Neural cell (in vitro differentiated cells): ENCODE measurements around the gene URB1.

Experiments used
- CTCF ChIP-seq: fragments of 450-650 bp; IDR thresholded peaks from 2 replicates; pipeline ENCODE4 v1.5.1; 2014; ENCODE audit warnings: antibody characterized with exemption, mild to moderate bottlenecking, moderate library complexity; ENCODE audit not compliant: poor library complexity, severe bottlenecking
- EP300 ChIP-seq: fragments of 450-650 bp; conservative IDR thresholded peaks from 2 replicates; pipeline ENCODE4 v1.6.1; 2014; ENCODE audit warnings: antibody characterized with exemption, mild to moderate bottlenecking, moderate library complexity; ENCODE audit not compliant: poor library complexity, severe bottlenecking
- EZH2 ChIP-seq: fragments of 200-600, 300-800 bp; shearing (Covaris generic), sonication (generic); IDR thresholded peaks from 2 replicates; pipeline ENCODE4 v1.6.1; 2014; ENCODE audit warnings: antibody characterized with exemption, low read length, borderline replicate concordance, mild to moderate bottlenecking; ENCODE audit not compliant: insufficient read depth, poor library complexity, severe bottlenecking
- MXI1 ChIP-seq: fragments of 450-650 bp; conservative IDR thresholded peaks from 2 replicates; pipeline ENCODE4 v1.6.1; 2014; ENCODE audit warnings: antibody characterized with exemption, mild to moderate bottlenecking; ENCODE audit not compliant: poor library complexity, severe bottlenecking
- POLR2AphosphoS5 ChIP-seq: IDR thresholded peaks from 2 replicates; pipeline ENCODE4 v1.6.1; 2012
- RAD21 ChIP-seq: fragments of 450-650 bp; conservative IDR thresholded peaks from 2 replicates; pipeline ENCODE4 v1.6.1; 2014; ENCODE audit warnings: antibody characterized with exemption, mild to moderate bottlenecking, moderate library complexity
- SMC3 ChIP-seq: fragments of 450-650 bp; conservative IDR thresholded peaks from 2 replicates; pipeline ENCODE4 v1.6.1; 2014; ENCODE audit warnings: antibody characterized with exemption, mild to moderate bottlenecking, moderate library complexity; ENCODE audit not compliant: poor library complexity
- TF ChIP-seq, protein P1 (sequence below): IDR thresholded peaks from 2 replicates; pipeline ENCODE4 v1.6.1; 2012; ENCODE audit warnings: borderline replicate concordance

DNA sequence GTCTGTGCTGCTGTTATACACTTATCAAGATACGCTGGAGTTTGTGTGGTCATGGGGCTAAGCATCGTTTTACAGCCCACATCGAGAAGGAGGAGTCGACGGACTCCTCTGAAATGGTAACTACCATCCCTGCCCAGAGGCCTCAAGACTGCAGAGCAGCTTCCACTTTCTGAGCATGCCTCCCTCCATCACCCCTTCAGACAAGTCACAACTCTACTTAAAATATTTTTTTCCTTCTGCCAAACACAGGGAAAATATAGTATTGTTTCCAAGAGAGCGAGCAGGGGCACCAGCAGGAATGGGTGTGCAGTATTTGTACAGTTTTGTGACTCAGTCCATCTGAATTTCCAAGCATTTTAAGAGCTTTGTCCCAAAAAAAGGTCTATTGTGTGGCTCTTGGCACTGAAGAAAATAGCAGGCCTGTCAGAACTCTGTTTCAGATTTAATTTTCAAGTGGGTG is 33.8 kb upstream of the URB1 start:
- TF ChIP-seq MXI1 (no peak), EP300 (no peak), CTCF (no peak), POLR2AphosphoS5 (no peak), SMC3 (no peak), EZH2 (no peak), RAD21 (no peak)
- TF ChIP-seq, protein P1, sequence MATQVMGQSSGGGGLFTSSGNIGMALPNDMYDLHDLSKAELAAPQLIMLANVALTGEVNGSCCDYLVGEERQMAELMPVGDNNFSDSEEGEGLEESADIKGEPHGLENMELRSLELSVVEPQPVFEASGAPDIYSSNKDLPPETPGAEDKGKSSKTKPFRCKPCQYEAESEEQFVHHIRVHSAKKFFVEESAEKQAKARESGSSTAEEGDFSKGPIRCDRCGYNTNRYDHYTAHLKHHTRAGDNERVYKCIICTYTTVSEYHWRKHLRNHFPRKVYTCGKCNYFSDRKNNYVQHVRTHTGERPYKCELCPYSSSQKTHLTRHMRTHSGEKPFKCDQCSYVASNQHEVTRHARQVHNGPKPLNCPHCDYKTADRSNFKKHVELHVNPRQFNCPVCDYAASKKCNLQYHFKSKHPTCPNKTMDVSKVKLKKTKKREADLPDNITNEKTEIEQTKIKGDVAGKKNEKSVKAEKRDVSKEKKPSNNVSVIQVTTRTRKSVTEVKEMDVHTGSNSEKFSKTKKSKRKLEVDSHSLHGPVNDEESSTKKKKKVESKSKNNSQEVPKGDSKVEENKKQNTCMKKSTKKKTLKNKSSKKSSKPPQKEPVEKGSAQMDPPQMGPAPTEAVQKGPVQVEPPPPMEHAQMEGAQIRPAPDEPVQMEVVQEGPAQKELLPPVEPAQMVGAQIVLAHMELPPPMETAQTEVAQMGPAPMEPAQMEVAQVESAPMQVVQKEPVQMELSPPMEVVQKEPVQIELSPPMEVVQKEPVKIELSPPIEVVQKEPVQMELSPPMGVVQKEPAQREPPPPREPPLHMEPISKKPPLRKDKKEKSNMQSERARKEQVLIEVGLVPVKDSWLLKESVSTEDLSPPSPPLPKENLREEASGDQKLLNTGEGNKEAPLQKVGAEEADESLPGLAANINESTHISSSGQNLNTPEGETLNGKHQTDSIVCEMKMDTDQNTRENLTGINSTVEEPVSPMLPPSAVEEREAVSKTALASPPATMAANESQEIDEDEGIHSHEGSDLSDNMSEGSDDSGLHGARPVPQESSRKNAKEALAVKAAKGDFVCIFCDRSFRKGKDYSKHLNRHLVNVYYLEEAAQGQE: no peak
